ENCODE measurements around the gene SPOCK1. TPM values are rescaled to one million over a fixed set of nuclear protein-coding genes. Genes with fewer than 3 reads are reported as not detected.

SPOCK1 gene
- total and polyA plus RNA-seq, 2 of the 13 experiments (the other 11 are each of a cell fraction or from before 2014, with no cell fraction given) = 0.18 to 0.29 TPM

- TF ChIP-seq KLF6 (CRISPR knock-in tag; IDR thresholded peaks at IDR 0.05) (no peak), ZBTB34 (CRISPR knock-in tag; IDR thresholded peaks at IDR 0.05) (no peak), AHR (CRISPR knock-in tag; IDR thresholded peaks at IDR 0.05) (no peak), ZNF503 (CRISPR knock-in tag; IDR thresholded peaks at IDR 0.05) (no peak), ZBTB46 (CRISPR knock-in tag; IDR thresholded peaks at IDR 0.05; ENCODE audit: borderline replicate concordance) (no peak), ZNF616 (CRISPR knock-in tag; IDR thresholded peaks at IDR 0.05; ENCODE audit: low read depth) (no peak), GMEB1 (CRISPR knock-in tag; IDR thresholded peaks at IDR 0.05; ENCODE audit: borderline replicate concordance) (no peak), KDM4B (CRISPR knock-in tag; IDR thresholded peaks at IDR 0.05) (no peak), THAP8 (CRISPR knock-in tag; IDR thresholded peaks at IDR 0.05; ENCODE audit: borderline replicate concordance) (no peak)
- no peak for DNase-seq (ENCODE audit: low spot score)
- H3K4me2 ChIP-seq (ENCODE audit: low read depth, low read length) = no peak overlapping the region
- no peak overlapping the region for H3K4me3 ChIP-seq (replicated peaks in 1 of 3; ENCODE audit: insufficient read depth in 1 of 3, low read depth in 2 of 3, low read length in 3 of 3)
- in situ Hi-C loops (cut with HindIII; ENCODE audit: extremely low pct_ligation_motif_present, low pct_unique_long_range_greater_than_20kb) (no loop called here), intact Hi-C loops (cut with micrococcal nuclease; ENCODE audit: unreplicated experiment) (no loop called here)
- BruUV-seq (replicated peaks) = no TSS peak
- no peak for ATAC-seq
- no peak overlapping the region for H2AFZ ChIP-seq (ENCODE audit: low read length)
- H3K27me3 ChIP-seq (ENCODE audit: control insufficient read depth in 1 of 2, insufficient read depth in 2 of 2, low read length in 2 of 2) = no peaks in the 10 kb centered on the region
- H3K9me3 ChIP-seq (ENCODE audit: low read length) = no peaks in the 10 kb centered on the region
- FAIRE-seq = no peak
- H3K9ac ChIP-seq (ENCODE audit: insufficient read depth, low read depth, low read length) = no peak overlapping the region
- no peaks in the 10 kb centered on the region for H4K20me1 ChIP-seq (ENCODE audit: insufficient read depth, low read length)
- no peaks in the 10 kb centered on the region for H3K79me2 ChIP-seq (ENCODE audit: insufficient read depth, low read length)
- no peaks in the 10 kb centered on the region for H3K4me1 ChIP-seq (ENCODE audit: insufficient read depth, low read length)
- no peaks in the 10 kb centered on the region for H3K36me3 ChIP-seq (replicated peaks in 1 of 2; ENCODE audit: control insufficient read depth in 1 of 2, insufficient read depth in 2 of 2, low read length in 2 of 2)
- ChIA-PET POLR2A (no interaction called here), CTCF (ENCODE audit: low intra/inter-chr PET ratio, low total read pairs) (no interaction called here)
- H3K27ac ChIP-seq (ENCODE audit: extremely low read length, insufficient read depth, low read length) = no peak overlapping the region
These were observed 571.6 kb downstream of the SPOCK1 start for GRCh38 chr5:136927571-136927970.
